ENCODE results near the gene SHC4.

The SHC4 gene

DNA sequence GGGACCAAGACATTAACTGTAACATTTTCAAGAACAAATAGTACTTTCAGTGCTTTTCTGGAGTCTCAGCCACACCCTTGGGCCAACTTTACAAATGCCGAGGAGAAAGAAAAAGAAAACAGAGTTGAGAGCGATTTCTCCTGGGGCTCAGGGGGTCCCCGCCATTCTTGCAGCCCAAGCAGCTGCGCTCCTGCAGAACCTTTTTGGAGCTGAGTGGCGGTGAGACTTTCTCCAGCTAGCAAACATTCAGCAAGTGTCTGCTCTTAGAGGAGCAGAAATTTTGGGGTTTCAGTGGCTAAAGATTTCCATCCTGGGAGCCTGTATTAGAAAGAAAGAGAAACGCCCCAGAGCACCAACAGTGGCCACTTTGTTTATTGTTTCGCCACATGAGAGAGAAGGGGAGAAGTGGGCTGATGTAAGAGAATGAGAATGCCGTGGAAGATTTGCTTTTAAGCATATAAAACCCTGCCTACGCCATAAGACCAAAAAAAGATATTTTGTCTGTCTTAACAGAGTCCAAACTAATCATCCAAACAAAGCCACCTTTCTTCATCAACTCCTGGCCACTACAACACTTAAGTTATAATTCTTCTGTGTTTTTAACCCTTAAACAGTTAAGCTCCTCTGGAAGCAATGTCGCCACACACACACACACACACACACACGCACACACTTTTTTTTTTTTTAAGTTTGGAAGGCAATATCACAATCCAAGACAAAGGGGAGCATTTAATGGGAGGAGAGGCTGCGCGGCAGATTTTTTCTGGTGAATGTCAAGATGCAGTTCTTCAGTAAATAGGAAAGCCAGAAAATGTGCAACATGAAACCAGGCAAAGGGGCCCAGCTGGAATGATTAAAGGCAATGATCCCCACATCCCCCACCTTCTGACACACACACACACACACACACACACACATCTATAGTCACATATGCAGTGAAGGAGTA lies 66.6 kb downstream of the SHC4 start:
- DNase-seq, result no peak
- in situ Hi-C loops (cut with HindIII; ENCODE audit: low pct_ligation_motif_present, low pct_unique_long_range_greater_than_20kb, low sequenced_read_pairs), result no loop called here

DNA sequence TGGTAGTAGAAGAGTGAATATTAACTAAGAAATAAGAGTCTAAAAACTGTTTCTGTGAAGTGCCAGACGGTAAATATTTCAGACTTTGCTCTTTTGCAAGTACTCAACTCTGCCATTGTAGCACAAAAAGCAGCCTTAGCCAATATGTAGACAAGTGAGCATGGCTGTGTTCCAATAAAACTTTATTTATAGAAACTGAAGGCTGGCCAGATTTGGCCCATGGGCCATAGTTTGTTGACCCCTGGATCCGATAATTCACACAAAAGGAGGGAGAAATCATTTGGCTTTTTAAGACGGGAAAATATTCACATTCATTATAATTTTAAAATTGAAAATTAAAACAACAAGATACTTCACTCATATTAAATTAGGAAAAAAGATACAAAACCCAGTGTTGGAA lies 70.4 kb downstream of the SHC4 start:
- DNase-seq, result no peak
- in situ Hi-C loops (cut with HindIII; ENCODE audit: low pct_ligation_motif_present, low pct_unique_long_range_greater_than_20kb, low sequenced_read_pairs), result no loop called here

DNA sequence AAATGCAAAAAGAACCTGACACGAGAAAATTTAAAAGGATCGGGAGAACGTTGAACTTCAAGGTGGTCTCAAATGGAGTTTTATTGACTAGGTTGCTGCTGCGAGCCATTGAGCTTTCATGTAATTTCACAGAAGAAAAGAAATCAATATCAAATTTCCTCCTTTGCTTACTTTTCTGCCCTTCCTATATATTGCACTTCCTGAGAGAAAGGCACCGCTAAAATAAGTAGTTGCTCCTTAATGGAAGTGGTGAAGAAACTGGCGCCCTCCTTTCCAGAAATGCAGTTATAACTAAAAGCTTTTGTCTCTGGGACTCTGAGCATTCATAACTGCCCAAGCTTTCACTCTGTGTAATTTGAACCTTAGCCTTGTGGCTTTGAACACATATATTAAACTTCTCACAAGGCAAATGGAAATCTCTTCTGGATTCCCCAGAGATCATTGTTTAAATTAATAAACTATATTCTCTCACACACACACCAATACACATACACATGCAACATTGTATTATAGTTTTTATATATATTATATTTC lies 72.4 kb downstream of the SHC4 start:
- in situ Hi-C loops (cut with HindIII; ENCODE audit: low pct_ligation_motif_present, low pct_unique_long_range_greater_than_20kb, low sequenced_read_pairs), result no loop called here
- DNase-seq, result no peak

DNA sequence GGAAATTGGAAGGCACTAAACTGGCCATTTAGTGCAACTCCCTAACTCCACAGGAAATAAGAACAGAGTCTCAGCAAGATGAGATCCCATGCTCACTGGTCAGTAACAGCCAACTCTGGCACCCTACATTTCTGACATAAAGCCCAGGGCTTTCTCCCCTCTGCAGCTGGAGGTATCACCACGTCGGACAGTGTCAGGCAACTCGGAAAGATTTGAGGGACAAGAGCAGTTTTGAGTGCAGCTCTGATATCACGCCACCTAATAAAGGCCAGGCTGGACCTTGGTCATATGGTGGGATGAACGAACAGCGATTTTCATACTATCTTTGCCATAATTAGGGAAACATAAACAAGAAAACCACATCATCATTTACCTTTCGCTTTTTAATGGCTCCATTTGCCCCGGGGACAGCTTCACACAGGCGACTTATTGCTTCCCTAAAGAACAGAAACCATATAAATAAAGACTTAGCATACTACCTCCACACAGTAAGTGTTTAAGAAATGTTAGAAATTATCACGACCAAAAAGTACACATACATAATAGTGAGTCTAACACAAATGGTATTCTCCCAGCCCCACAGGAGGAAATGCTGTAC lies 73.2 kb downstream of the SHC4 start:
- in situ Hi-C loops (cut with HindIII; ENCODE audit: low pct_ligation_motif_present, low pct_unique_long_range_greater_than_20kb, low sequenced_read_pairs), result no loop called here

DNA sequence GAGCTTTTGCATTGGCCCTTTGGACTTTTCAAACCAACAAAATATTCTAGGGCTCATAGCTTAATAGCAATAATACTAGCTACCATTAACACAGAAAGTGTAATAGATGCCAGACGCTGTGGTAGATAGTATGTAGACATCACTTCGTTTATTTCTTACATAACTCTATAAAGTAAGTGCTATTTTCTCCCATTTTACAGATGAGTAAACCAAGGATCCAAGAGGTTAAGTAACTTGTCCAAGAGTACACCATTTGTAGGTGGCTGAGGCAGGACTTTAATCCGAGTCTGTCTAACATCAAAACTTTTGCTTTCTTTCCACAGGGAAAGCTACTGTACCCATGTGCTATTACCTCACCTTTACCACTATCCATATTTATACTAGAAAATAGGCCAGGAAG lies 73.8 kb downstream of the SHC4 start:
- no peak for DNase-seq
- in situ Hi-C loops (cut with HindIII; ENCODE audit: low pct_ligation_motif_present, low pct_unique_long_range_greater_than_20kb, low sequenced_read_pairs), result no loop called here

More for the DNA sequence above, 73.2 kb downstream of the SHC4 start:
- DNase-seq, result no peak

DNA sequence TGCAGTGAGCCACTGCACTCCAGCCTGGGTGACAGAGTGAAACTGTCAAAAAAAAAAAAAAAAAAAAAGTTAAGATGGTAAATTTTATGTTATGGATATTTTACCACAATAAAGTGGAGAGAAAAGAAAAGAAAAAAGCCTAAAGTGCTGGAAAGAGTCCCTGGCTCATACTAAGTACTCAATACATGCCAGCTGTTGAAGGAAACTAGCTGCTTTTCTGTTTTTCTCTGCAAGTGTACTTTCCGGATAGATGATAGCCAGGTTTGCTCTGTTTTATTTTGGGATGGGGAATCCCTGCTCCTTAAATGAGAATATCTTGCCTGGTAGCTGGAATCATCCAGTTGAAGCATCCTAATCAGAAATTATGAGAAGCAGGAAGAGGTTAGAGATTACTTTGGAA lies 74.9 kb downstream of the SHC4 start:
- in situ Hi-C loops (cut with HindIII; ENCODE audit: low pct_ligation_motif_present, low pct_unique_long_range_greater_than_20kb, low sequenced_read_pairs), result no loop called here
- DNase-seq, result no peak

DNA sequence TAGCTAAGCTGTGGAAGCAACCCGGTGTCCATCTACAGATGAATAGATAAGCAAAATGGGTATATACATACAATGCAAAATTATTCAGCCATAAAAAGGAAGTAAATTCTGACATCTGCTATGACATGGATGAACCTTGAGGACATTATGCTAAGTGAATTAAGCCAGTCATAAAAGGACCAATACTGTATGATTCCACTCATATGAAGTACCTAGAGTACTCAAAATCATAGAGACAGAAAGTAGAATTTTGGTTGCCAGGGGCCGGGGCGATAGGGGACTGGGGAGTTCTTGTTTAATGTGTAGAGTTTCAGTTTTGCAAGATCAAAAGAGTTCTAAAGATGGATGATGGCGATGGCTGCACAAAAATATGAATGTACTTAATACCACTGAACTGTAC lies 75.5 kb downstream of the SHC4 start:
- in situ Hi-C loops (cut with HindIII; ENCODE audit: low pct_ligation_motif_present, low pct_unique_long_range_greater_than_20kb, low sequenced_read_pairs), result no loop called here
- no peak for DNase-seq

DNA sequence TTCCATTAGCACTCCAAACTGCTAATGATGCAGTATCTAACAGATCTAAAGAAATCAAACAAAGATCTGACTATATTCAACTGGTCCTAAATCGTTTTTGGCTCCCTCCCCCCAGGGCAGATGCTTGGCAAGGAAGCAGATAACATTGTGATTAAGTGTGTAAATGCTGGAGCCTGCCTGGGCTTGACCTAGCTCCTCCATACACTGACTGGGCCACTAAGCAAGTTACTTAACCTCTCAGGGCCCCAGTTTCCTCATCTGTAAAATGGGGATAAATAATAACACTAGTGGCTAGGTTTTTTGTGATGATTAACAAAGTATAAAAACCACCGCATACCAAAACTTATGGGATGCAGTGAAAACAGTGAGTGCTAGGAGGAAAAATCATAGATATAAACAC lies 76.6 kb downstream of the SHC4 start:
- in situ Hi-C loops (cut with HindIII; ENCODE audit: low pct_ligation_motif_present, low pct_unique_long_range_greater_than_20kb, low sequenced_read_pairs), result no loop called here
- DNase-seq, result no peak

DNA sequence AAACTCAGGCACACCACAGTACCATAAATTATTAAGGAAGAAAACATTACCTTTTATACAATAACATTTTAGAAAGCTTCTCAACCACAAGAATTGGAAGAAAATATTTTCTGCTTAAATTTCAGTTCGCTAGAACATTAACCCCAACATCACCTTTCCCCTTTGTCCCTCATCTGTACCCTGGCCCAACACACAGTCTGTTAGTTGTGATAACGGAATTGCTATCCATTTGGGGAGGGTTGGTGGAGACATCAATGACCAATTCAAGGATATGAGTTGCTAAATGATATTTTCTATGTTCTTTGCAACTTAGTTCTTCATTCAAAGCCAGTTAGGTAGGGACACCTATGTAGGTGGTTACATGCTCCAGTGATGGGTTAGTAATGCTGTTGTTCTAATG lies 80.0 kb downstream of the SHC4 start:
- in situ Hi-C loops (cut with HindIII; ENCODE audit: low pct_ligation_motif_present, low pct_unique_long_range_greater_than_20kb, low sequenced_read_pairs), result no loop called here
- DNase-seq, result no peak

DNA sequence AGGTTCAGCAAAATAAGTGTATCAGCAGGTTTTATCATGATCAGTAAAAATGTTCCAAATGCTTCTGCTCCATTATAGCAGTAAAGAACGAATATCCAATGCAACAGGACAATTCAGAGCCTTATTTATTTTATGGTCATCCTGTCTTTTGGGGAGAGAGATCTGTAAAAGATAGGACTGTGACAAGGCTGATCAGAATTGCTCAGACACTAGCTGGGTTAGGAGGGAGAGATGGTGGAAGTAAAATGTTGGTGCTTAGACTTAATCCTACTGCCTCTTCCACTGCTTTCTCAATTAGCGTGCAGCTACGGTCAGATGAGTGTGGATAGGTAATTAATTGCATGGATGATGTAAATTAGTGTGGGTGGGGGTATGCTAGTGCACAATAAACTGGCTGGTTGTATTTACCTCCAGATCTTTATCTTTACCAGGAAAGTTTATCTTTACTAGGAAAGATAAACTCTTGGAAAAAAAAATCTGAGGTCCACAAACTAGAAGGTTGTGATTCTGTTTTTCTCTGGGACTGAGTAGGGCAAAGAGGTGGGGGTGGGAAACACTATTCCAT lies 83.6 kb downstream of the SHC4 start:
- in situ Hi-C loops (cut with HindIII; ENCODE audit: low pct_ligation_motif_present, low pct_unique_long_range_greater_than_20kb, low sequenced_read_pairs), result no loop called here
- no peak for DNase-seq

DNA sequence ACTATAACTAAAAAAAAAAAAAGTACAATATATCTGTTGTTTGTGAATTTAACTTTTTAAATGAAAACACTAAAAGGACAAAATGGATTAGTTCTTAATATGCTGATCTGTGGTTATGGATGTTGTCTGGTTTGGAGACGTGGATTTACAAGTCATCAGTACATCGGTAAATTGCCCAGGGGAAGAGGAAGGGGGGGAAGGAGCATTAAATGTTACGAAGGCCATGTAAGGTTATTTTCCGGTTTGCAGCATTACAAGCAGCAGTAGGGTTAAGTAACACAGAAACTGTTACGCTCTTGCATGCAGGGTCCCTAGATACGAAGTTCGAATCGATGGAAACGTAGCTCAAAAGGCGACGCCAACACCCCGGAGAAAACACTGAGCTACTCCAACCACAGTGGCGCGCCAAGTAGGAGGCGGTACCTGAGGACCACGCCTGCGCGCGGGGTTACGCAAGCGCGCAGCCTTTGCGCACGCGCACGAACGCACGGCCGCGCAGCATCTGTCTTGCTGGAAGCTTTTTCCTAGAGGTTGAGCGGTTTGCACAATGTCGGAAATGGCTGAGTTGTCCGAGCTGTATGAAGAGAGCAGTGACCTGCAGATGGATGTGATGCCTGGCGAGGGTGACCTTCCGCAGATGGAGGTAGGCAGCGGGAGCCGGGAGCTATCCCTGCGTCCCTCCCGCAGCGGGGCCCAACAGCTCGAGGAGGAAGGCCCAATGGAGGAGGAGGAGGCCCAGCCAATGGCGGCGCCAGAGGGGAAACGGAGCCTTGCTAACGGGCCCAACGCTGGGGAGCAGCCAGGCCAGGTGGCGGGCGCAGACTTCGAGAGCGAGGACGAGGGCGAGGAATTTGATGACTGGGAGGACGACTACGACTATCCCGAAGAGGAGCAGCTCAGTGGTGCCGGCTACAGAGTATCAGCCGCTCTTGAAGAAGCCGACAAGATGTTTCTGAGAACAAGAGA lies 85.8 kb downstream of the SHC4 start, which contains the start of gene EID1:
Gene EID1 (plus strand): TSS at position 505 of the 966 bp plus-strand sequence. CDS start 43 bp downstream, at position 548.
- in situ Hi-C loops (cut with HindIII; ENCODE audit: low pct_ligation_motif_present, low pct_unique_long_range_greater_than_20kb, low sequenced_read_pairs), result no loop called here
- peak; percentile 92 for DNase-seq

DNA sequence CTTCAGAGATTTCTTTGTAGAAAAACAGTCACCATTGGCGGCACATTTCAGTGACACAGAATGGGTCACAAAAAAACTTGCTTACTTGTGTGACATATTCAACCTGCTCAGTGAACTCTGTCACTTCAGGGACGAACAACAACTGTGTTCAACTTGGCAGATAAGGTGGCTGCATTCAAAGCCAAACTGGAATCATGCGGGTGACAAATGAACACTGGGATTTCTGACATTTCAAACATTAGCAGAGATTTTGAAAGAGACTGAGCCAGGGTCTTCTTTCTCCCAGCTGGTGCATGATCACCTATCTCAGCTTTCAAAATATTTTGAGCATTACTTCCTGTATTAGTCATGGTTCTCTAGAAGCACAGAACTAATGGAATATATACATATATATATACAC lies 87.7 kb downstream of the SHC4 start:
- in situ Hi-C loops (cut with HindIII; ENCODE audit: low pct_ligation_motif_present, low pct_unique_long_range_greater_than_20kb, low sequenced_read_pairs), result no loop called here
- no peak for DNase-seq

DNA sequence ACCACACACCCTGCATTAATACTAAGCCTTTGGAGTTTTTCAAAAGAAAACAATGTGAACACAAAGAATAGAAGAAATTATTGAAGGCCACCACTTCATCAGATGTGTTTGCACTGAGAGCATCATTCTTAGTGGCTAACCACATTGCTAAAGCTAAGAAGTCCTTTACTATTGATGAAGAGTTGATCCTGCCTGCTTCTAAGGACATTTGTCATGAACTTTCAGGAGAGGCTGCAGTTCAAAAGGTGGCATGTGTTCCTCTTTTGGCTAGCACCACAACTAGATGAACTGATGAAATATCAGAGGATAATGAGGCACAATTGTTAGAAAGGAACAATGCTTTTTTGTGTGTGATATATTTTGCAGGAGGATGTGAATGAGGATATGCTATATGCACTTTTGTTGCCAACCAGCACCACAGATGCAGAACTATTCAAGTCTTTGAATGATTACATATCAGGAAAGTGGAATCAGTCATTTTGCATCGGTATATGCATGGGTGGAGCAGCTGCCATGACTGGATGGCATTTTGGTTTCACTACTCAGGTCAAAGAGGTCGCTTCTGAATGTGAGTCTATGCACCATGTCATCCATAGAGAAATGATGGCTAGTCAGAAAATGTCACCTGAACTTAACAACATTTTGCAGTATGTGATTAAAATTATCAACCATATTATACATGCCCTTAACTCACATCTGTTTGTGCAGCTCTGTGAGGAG lies 88.3 kb downstream of the SHC4 start:
- in situ Hi-C loops (cut with HindIII; ENCODE audit: low pct_ligation_motif_present, low pct_unique_long_range_greater_than_20kb, low sequenced_read_pairs), result no loop called here
- DNase-seq, result no peak

DNA sequence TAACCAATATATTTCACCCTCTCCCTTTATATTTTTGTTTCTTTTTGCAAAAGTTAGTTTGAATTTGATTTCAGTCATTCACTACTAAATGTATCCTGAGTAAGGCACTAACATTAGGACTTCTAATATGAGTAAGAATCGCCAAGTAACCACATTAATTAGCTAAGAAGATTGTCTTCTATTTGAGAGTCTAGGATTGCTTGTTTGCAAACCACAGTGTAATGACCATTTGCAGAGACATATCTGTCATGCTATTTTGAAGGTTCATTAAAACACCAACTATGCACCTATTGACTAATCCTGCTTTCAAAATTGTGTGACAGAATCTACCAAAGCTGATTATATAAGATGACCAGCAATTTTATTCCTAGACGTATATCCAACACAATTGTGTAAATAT lies 91.1 kb downstream of the SHC4 start:
- DNase-seq, result no peak
- in situ Hi-C loops (cut with HindIII; ENCODE audit: low pct_ligation_motif_present, low pct_unique_long_range_greater_than_20kb, low sequenced_read_pairs), result no loop called here

DNA sequence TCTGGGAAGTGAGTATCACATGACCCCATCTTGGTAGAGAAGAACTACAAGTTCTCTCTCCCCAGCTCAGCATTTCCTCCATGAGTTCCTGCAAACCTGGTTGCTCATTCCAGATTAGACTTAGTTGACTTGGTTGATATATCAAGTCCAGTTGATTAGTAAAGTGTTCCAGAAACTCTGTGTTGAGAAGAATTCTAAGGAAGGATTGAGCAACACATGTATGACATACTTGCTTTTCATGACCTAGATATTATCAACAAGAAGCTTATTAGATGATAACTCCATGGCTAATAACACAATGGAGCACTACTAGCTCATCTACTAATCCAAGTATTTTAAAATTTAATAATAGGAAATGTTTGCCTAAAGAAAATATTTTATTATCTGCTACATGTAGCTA lies 92.2 kb downstream of the SHC4 start:
- in situ Hi-C loops (cut with HindIII; ENCODE audit: low pct_ligation_motif_present, low pct_unique_long_range_greater_than_20kb, low sequenced_read_pairs), result no loop called here
- no peak for DNase-seq

DNA sequence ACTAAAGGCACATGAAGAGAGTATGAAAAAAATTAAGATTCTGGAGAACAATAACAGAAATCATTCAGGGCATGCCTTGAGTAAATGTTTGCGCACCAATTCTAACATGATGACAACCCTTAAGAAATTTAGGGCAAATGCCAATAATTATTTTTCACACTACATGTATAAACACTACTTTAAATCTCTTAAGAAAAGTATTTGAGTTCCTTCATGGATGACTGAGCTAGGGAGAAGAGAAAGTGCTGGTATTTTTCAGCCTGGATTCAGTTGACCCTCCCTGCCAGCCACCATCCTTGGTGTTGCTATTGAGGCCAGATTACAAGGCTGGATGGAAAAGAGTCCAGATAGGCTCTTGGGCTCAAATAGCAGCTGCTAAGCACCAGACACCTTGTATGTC lies 93.8 kb downstream of the SHC4 start:
- in situ Hi-C loops (cut with HindIII; ENCODE audit: low pct_ligation_motif_present, low pct_unique_long_range_greater_than_20kb, low sequenced_read_pairs), result no loop called here
- no peak for DNase-seq

DNA sequence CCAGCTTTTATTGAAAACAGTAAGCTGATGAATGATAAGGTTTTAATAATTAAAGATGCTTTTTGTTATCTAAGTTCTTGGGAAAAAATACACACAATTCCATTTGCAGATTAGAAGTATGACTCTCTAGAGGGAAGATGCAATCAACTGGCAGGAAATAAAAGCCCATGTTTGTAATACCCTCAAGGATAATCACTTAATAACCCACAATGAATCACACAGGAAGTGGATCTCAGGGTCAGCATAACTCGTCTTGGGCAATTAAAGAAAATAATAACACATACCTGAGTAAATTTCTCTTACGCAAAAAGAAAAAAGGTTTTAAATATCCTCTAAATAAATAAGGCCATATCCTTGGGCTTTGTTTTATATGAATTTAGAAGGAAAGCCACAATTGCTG lies 95.2 kb downstream of the SHC4 start:
- peak; percentile 22 for DNase-seq
- in situ Hi-C loops (cut with HindIII; ENCODE audit: low pct_ligation_motif_present, low pct_unique_long_range_greater_than_20kb, low sequenced_read_pairs), result no loop called here

DNA sequence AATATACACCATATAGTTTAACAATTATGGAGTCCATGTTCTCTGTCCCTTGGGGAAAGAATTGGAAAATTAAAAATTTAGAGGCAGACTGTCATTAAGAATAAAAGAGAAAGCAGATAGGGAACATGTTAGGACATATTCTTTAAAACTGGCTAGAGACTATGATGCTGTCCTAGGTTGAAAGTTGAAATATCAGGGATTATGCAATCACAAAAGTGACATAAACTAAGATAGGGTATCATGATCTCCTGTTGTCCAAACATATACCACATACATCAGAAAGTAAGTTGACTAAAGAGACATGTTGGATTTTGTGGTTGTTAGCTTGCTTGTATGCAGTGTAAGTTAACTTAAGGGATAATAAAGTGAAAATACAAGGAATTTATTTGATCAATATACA lies 95.7 kb downstream of the SHC4 start:
- in situ Hi-C loops (cut with HindIII; ENCODE audit: low pct_ligation_motif_present, low pct_unique_long_range_greater_than_20kb, low sequenced_read_pairs), result no loop called here
- DNase-seq, result no peak
